ENCODE data around the gene PGBD1. TPM values are rescaled to one million over a fixed set of nuclear protein-coding genes. Genes with fewer than 3 reads are reported as not detected.

Gene PGBD1
- total and polyA plus RNA-seq, 2 of the 13 experiments (the other 11 are each of a cell fraction or from before 2014, with no cell fraction given), result 3.6 to 6.9 TPM

DNA sequence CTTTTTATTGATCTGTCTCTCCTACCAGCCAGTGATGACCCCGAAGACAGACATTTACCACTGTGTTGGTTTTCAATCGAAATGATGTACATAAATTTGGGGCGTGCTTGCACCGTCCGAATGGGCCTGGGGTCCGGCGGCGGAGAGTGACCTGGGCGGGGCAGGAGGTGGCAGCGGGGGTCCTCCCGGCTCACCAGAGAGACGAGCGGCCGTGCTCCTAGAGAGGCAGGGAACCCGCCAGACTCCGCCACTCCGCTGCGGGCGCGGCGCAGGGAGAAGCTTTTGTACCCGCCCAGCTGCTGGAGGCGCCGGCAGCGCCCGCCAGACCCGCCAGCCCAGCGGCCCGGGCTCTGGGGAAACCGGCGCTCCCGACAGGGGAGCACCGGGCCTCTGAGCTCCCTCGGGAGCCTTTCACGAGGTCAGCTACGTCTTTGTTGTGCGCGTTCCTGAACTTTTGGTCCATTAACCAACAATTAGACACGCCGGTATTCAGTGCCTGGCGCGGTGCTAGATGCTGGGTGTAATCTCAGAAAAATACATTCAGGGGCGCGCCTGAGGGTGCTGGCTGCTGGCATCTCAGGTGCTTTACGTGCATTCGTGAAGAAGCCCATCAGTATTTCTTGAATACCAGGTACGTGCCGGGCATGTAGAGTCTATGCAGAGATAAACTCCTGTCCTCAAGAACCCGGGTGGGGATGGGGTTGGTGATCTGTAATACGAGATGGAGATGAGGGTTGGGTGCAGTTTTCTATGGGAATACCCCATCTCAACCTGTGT, at the start of gene PGBD1 (continued):
- no peak for TF ChIP-seq ZNF597 (CRISPR knock-in tag; IDR thresholded peaks at IDR 0.05)
- TF ChIP-seq, protein P1, sequence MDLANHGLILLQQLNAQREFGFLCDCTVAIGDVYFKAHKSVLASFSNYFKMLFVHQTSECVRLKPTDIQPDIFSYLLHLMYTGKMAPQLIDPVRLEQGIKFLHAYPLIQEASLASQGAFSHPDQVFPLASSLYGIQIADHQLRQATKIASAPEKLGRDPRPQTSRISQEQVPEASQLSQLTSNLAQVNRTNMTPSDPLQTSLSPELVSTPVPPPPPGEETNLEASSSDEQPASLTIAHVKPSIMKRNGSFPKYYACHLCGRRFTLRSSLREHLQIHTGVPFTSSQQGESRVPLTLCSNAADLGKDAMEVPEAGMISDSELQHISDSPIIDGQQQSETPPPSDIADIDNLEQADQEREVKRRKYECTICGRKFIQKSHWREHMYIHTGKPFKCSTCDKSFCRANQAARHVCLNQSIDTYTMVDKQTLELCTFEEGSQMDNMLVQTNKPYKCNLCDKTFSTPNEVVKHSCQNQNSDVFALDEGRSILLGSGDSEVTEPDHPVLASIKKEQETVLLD (CRISPR knock-in tag; IDR thresholded peaks at IDR 0.05; ENCODE audit: low read depth), result no peak
- TF ChIP-seq ZFP37 (CRISPR knock-in tag; IDR thresholded peaks at IDR 0.05; ENCODE audit: borderline replicate concordance), result 0 out of 2 replicates have a peak, but pooled peaks have one; percentile 26
- TF ChIP-seq SATB2 (CRISPR knock-in tag; IDR thresholded peaks at IDR 0.05), result 0 out of 2 replicates have a peak, but pooled peaks have one; percentile 73
- no peak for TF ChIP-seq RFX3 (CRISPR knock-in tag; IDR thresholded peaks at IDR 0.05)
- no peak for TF ChIP-seq ZNF878 (CRISPR knock-in tag; IDR thresholded peaks at IDR 0.05)
- no peak for TF ChIP-seq RFX1 (IDR thresholded peaks at IDR 0.05)
- TF ChIP-seq ZNF205 (CRISPR knock-in tag; IDR thresholded peaks at IDR 0.05), result peak; percentile 40; the same call in 1 of the 2 replicates
- TF ChIP-seq CBX2 (IDR thresholded peaks at IDR 0.05; ENCODE audit: low read depth, low read length), result 0 out of 2 replicates have a peak, but pooled peaks have one; percentile 61
- no peak for TF ChIP-seq CBX2 (CRISPR knock-in tag; IDR thresholded peaks at IDR 0.05; ENCODE audit: low read depth)
- peak; percentile 53; the same call in 1 of the 2 replicates for TF ChIP-seq MIER3 (CRISPR knock-in tag; IDR thresholded peaks at IDR 0.05; ENCODE audit: borderline replicate concordance)
- 0 out of 2 replicates have a peak, but pooled peaks have one; percentile 59 for TF ChIP-seq ZNF280D (CRISPR knock-in tag; IDR thresholded peaks at IDR 0.05)
- peak; percentile 88 for TF ChIP-seq ZNF619 (CRISPR knock-in tag; IDR thresholded peaks at IDR 0.05)
- TF ChIP-seq MAFF (IDR thresholded peaks at IDR 0.05; ENCODE audit: low read depth, low read length), result no peak
- TF ChIP-seq NR3C1 (CRISPR knock-in tag; IDR thresholded peaks at IDR 0.05), result no peak
- TF ChIP-seq ZFYVE20 (CRISPR knock-in tag; IDR thresholded peaks at IDR 0.05; ENCODE audit: borderline replicate concordance, low read depth), result no peak
- TF ChIP-seq ZBTB8A (CRISPR knock-in tag; IDR thresholded peaks at IDR 0.05; ENCODE audit: borderline replicate concordance, low read depth), result peak; percentile 45; the same call in 1 of the 2 replicates
- TF ChIP-seq, protein P2, sequence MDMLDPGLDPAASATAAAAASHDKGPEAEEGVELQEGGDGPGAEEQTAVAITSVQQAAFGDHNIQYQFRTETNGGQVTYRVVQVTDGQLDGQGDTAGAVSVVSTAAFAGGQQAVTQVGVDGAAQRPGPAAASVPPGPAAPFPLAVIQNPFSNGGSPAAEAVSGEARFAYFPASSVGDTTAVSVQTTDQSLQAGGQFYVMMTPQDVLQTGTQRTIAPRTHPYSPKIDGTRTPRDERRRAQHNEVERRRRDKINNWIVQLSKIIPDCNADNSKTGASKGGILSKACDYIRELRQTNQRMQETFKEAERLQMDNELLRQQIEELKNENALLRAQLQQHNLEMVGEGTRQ (IDR thresholded peaks at IDR 0.05; ENCODE audit: low read depth, low read length), result no peak
- TF ChIP-seq, protein P2 (CRISPR knock-in tag; IDR thresholded peaks at IDR 0.05; ENCODE audit: borderline replicate concordance), result no peak
- peak; percentile 62; the same call in 1 of the 2 replicates for TF ChIP-seq HINFP (CRISPR knock-in tag; IDR thresholded peaks at IDR 0.05; ENCODE audit: low read depth)

All from HepG2 (cell line).